B cell (primary cell): Measurements from ENCODE around the gene SLK.

Experiments used
- EZH2 ChIP-seq: IDR thresholded peaks from 2 replicates; pipeline ENCODE4 v1.6.1; 2012; ENCODE audit warnings: borderline replicate concordance, low read depth, mild to moderate bottlenecking, moderate library complexity, low read length; ENCODE audit not compliant: insufficient read depth, poor library complexity, severe bottlenecking
- TF ChIP-seq, protein P1 (sequence below): fragments of 200-600 bp; IDR thresholded peaks from one replicate; pipeline ENCODE4 v1.8.0; 2022; ENCODE audit warnings: antibody characterized with exemption, mild to moderate bottlenecking

DNA sequence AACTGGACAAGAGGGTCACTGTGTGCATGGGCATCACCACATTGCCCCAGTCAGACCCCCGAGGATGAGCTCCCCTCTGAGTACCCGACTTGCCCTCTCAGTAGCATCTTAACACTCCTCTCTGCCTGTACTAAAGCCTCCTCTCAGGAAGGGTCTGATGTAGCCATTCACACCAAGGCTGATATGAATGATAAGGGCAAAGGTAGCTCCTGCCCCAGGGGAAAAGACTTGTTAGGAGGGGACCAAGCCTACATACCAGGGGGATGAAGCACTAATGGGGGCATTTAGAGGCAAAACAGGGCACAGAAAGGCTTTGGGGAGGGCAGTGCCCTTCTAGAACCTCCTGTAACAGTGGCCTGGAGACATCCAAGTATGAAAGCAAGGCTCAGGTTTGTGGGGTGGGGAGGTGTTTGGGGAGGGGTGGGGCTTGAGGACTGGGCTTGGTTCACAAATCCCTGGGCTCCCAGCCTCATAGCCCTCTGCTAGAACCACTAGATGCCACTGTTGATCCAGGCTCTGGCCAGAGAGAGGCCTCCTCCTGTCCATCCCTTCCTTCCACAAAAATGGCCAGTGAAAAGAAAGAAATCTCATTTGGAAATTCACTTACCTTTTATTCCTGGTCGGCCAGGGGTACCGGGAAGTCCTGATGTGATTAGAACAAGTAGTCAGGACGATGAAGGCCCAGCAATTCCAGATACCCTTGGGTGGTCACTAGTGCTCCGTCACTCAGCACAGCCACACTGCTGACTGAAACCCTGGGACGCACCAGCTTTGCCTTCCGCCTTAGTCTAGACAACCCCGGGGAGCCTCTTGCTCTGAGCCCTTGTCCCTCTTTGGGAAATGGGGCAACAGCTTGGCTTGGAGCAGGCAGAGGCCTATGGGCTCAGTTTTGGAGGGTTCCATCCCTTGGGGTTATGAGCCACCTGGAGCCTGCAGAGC is 78.5 kb downstream of the SLK start:
- TF ChIP-seq, protein P1, sequence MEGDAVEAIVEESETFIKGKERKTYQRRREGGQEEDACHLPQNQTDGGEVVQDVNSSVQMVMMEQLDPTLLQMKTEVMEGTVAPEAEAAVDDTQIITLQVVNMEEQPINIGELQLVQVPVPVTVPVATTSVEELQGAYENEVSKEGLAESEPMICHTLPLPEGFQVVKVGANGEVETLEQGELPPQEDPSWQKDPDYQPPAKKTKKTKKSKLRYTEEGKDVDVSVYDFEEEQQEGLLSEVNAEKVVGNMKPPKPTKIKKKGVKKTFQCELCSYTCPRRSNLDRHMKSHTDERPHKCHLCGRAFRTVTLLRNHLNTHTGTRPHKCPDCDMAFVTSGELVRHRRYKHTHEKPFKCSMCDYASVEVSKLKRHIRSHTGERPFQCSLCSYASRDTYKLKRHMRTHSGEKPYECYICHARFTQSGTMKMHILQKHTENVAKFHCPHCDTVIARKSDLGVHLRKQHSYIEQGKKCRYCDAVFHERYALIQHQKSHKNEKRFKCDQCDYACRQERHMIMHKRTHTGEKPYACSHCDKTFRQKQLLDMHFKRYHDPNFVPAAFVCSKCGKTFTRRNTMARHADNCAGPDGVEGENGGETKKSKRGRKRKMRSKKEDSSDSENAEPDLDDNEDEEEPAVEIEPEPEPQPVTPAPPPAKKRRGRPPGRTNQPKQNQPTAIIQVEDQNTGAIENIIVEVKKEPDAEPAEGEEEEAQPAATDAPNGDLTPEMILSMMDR = no peak
- no peak for TF ChIP-seq EZH2
